GM10266 (cell line): ENCODE measurements around the gene DCANP1.

Source experiments
- DNase-seq: peaks from one replicate; pipeline ENCODE4 v3.0.0; 2012; ENCODE audit errors: extremely low spot score
- TF ChIP-seq, protein P1 (sequence below): IDR thresholded peaks from 2 replicates; pipeline ENCODE4 v1.5.1; 2012; ENCODE audit warnings: mild to moderate bottlenecking, low read depth; ENCODE audit not compliant: control insufficient read depth, insufficient read depth; ENCODE audit errors: missing control alignments

The DCANP1 gene

DNA sequence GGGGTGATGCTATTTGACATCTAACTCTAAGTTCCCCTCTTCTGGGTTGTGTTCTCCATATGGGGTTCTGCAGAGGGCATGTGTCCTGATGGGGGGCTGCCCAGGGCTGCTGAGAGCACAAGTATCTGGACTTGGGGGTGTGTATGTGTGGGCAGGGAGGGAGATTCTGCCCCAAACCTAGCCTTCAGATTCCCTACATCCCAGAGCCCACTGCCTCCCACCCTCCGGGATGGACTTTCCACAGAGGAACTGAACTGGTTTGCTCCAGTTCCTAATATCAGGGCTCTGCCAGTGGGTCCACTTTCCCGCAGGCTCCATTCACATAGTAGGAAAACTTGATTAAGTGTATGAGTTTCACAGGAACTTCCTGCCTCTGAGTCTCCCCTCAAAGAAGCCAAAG, 21.4 kb upstream of the DCANP1 start:
- no peak for DNase-seq
- TF ChIP-seq, protein P1, sequence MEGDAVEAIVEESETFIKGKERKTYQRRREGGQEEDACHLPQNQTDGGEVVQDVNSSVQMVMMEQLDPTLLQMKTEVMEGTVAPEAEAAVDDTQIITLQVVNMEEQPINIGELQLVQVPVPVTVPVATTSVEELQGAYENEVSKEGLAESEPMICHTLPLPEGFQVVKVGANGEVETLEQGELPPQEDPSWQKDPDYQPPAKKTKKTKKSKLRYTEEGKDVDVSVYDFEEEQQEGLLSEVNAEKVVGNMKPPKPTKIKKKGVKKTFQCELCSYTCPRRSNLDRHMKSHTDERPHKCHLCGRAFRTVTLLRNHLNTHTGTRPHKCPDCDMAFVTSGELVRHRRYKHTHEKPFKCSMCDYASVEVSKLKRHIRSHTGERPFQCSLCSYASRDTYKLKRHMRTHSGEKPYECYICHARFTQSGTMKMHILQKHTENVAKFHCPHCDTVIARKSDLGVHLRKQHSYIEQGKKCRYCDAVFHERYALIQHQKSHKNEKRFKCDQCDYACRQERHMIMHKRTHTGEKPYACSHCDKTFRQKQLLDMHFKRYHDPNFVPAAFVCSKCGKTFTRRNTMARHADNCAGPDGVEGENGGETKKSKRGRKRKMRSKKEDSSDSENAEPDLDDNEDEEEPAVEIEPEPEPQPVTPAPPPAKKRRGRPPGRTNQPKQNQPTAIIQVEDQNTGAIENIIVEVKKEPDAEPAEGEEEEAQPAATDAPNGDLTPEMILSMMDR: no peak

DNA sequence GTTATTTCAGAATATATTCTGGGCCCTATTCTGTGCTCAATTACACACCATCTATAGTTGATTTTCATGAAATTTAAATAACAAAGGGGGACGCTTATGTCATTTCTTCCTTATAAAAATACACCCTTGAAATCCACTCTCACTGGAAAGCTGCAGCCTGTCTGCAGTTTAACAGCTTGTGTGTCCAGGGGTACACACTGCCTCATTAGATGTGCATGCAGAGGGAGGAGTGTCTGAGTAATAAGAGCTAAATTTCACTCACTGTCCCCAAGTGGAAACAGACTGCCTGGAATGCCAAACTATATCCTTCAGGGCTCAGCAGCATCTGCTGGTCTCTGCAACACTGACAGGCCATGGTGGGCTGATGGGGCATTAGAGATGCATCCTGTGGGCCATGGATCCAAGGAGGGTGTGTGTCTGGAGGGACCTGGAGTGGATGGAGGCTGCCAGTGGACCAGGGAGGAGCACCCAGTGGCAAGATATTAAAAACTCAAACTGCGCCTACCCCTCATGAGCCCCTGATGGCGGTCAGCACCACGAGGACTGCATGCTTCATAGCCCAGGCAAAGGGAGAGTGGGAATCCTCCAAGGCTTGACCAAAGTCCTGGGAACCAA, 20.8 kb upstream of the DCANP1 start:
- no peak for DNase-seq

DNA sequence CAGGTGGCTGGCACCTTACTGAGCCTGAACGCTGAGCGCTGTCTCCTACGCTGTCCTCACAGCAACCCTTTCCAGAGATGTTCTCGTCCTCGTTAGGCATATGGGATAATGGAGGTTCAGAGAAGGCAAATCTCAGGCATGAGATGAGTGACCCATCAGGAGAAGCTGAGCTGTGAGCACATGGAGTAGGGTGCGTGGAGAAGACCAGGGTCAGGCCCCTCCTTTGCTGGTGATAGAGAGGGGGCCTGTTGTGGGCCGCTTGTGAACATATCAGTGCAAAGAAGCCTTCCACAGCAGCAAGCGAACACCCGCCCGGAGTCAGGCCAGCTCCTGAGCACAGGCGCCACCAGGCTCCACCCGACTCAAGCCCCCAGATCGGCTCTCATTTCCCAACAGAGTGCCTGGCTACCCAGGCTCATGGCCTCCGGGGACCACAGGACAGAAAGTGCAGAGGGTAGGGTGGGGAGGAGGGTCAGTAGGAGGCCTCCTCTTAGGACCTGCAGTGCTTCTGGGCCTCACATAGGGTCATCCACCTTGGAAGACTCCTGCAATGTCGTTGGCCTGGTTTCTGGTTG, 20.0 kb upstream of the DCANP1 start:
- DNase-seq: no peak
- TF ChIP-seq, protein P1: no peak

More for the DNA sequence above, 20.8 kb upstream of the DCANP1 start:
- TF ChIP-seq, protein P1: no peak

DNA sequence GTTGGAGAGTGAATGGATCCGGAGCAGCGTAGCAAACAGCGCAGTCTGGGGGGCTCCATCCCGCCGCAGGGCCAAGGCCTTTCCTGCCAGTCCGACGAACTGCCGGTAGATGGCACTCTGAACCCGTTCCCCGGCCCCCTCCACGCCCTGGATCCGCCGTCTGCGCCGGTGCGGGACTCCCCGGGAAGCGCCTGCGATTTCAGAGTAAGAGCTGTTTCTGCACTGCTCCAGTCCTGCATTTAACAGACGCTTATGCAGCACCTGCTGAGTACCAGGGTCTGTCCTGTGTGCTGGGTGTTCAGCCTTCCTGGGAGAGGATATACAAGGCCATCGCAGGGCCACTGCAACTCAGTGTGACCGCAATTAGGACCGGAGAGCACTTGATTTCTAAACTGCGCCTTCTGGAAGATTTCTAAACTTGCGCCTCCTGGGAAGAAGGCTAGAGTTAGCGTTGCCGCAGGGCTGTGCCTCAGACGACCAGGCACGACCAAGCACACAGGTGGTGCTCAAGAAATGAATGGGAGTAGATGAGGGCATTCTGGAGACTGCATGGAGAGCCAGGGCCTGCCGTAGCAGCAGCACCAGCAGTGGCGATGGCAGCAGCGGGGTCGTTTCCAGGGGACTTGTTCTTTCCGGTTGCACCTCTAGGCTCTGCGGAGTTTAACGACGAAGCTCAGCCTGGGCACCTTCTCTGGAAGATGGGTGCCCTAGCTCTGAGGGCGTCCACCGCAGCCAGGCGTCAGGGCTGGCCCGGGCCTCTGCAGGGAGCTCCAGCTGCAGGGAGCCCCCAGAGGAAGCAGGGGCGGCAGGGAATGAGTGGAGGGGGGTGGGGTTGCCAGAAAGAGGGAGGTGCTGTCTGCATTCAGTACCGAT, 19.3 kb upstream of the DCANP1 start:
- TF ChIP-seq, protein P1: peak; percentile 86

DNA sequence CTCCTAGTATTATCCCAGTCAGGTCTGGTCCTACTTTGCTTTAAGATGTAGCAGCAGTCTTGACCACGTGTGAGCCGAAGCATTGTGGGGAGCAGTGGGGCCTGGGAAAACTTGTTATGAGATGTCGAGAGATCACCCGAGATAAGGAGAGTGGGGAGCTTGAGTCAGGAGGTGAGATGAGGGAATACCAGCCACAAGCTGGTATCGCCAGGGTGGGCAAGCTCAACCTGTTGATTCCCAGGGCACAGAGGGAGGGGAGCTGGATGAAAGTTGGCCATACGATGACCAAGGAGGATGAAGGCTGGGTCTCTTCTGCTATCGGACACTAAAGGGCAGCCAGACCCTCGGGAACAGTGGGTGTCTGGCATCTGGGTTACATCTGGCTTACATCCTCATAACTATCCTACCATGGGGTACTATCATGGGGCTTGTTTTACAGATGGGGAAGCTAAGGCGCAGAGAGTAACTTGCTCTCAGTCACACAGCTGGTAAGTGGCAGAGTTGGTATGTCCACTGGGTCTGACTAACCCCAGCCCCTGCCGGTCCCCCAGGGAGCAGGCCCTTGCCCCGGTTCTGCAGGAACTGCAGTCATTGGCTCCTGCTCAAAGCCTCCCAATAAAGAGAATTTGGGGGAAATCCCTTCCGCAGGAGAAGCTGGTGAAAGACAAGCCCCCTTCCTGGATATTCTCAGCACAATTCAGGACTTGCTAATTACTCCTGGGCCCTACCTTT, 18.4 kb upstream of the DCANP1 start:
- DNase-seq: no peak
- TF ChIP-seq, protein P1: no peak

More for the DNA sequence above, 19.3 kb upstream of the DCANP1 start:
- peak; percentile 79 for DNase-seq

DNA sequence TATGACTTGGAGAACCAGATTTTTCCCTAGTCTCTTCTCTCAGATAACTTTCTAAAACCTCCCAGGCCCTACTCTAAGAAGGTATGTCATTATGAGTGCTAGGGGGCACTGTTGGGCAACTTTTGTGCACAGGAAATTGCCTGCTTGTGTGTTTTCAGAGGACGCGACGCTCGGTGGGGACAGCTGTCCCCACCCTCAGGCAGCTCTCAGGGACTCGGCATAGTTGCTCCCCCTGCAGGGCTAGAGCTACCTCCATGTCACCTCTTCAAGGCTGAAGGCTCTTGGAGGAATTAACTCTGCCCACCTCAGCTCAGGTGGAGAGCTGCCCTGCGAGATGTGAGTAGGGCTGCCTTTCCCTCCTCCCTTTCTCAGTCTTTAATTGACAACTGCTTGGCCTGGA, 15.2 kb upstream of the DCANP1 start:
- DNase-seq: peak; percentile 61
- TF ChIP-seq, protein P1: peak; percentile 54
